CD4-positive, CD25-positive, alpha-beta regulatory T cell (primary cell): Measurements from ENCODE around the gene DBF4B. TPM values are rescaled to one million over a fixed set of nuclear protein-coding genes. Genes with fewer than 3 reads are reported as not detected.
"Not testable (repeated sequence)": the region's sequence is repeated elsewhere in the genome, so short reads cannot be mapped to it uniquely, and the experiment has no call there.

ENCODE experiments used
- ATAC-seq, 2 donors: fragments of 150-1000 bp; cut with Tn5 transposase; one replicate each; pipeline ENCODE4 v1.10.0; 2021; ENCODE audit warnings: low read depth in 2 of 2, moderate number of reproducible peaks in 2 of 2, moderate library complexity in 1 of 2
- DNase-seq, 3 donors: peaks; one replicate each; pipeline versions ENCODE4 v3.0.0 to v3.0.0-alpha.2; 2012 to 2022; ENCODE audit warnings: mixed read lengths in 1 of 3
- H3K27ac ChIP-seq: one replicate; pipeline ENCODE4 v1.7.0; 2013; ENCODE audit warnings: mild to moderate bottlenecking, low read length; ENCODE audit not compliant: insufficient read depth, poor library complexity, severe bottlenecking
- H3K27me3 ChIP-seq: one replicate; pipeline ENCODE4 v1.7.0; 2013; ENCODE audit warnings: low read length; ENCODE audit not compliant: control insufficient read depth, insufficient read depth
- H3K36me3 ChIP-seq: one replicate; pipeline ENCODE4 v1.7.0; 2013; ENCODE audit warnings: mild to moderate bottlenecking, low read length, moderate library complexity; ENCODE audit not compliant: control insufficient read depth, insufficient read depth
- H3K4me1 ChIP-seq: 2 replicates; pipeline ENCODE4 v1.7.0; 2013; ENCODE audit warnings: mild to moderate bottlenecking, low read length; ENCODE audit not compliant: insufficient read depth, control insufficient read depth, poor library complexity, severe bottlenecking
- H3K4me3 ChIP-seq: one replicate; pipeline ENCODE4 v1.7.0; 2013; ENCODE audit warnings: low read depth, mild to moderate bottlenecking, low read length, moderate library complexity
- H3K9me3 ChIP-seq, 2 experiments: 1 replicate in 1 of 2; 2 replicates in 1 of 2; pipeline ENCODE4 v1.7.0; 2013; ENCODE audit warnings: low read length in 2 of 2, mild to moderate bottlenecking in 1 of 2, moderate library complexity in 1 of 2; ENCODE audit not compliant: control insufficient read depth in 2 of 2
- H3K27ac Mint-ChIP-seq, 3 donors: one replicate each; pipeline ENCODE4 v1.8.0; 2020 to 2022; ENCODE audit warnings: mild to moderate bottlenecking in 3 of 3, mixed read lengths in 3 of 3, moderate library complexity in 2 of 3
- H3K27me3 Mint-ChIP-seq: one replicate; pipeline ENCODE4 v1.8.0; 2022; ENCODE audit warnings: mild to moderate bottlenecking, mixed read lengths
- H3K36me3 Mint-ChIP-seq: one replicate; pipeline ENCODE4 v1.8.0; 2020; ENCODE audit warnings: mixed read lengths
- H3K4me1 Mint-ChIP-seq, 4 donors: one replicate each; pipeline ENCODE4 v1.8.0; 2020 to 2022; ENCODE audit warnings: mixed read lengths in 4 of 4, mild to moderate bottlenecking in 1 of 4
- H3K4me3 Mint-ChIP-seq, 4 donors: one replicate each; pipeline ENCODE4 v1.8.0; 2020 to 2022; ENCODE audit warnings: mild to moderate bottlenecking in 4 of 4, mixed read lengths in 4 of 4, moderate library complexity in 3 of 4
- H3K9me3 Mint-ChIP-seq, 7 donors: one replicate each; pipeline ENCODE4 v1.8.0; 2020 to 2022; ENCODE audit warnings: mixed read lengths in 7 of 7, mild to moderate bottlenecking in 3 of 7, moderate library complexity in 2 of 7
- polyA plus RNA-seq, 4 donors: library from polyadenylated mRNA; unstranded; fragments of 300-500 nt; fragmentation: Illumina TruSeq; gene quantifications; one replicate each; pipeline ENCODE4 v1.2.3, GENCODE V29; 2021
- total RNA-seq: library from RNA; stranded (reverse); gene quantifications from one replicate; pipeline ENCODE4 v1.2.3, GENCODE V29; 2022

Gene DBF4B
- total and polyA plus RNA-seq, 5 donors from 2014 or later = 0.25 to 5.0 (median 1.2) TPM

DNA sequence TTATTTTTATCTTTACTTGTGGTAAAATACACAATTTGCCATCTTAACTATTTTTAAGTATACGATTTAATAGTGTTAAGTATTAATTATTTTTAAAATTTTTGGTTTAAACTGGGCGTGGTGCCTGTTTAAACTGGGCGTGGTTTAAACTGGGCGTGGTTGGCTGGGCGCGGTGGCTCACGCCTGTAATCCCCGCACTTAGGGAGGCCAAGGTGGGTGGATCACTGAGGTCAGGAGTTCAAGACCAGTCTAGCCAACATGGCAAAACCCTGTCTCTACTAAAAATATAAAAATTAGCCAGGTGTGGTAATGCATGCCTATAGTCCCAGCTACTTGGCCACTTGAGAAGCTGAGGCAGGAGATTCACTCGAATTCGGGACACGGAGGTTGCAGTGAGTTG is 14.9 kb upstream of the DBF4B start:
- no peak overlapping the region for H3K4me3 ChIP-seq
- no peaks in the 10 kb centered on the region for H3K9me3 Mint-ChIP-seq
- H3K27ac ChIP-seq = no peak overlapping the region
- H3K9me3 ChIP-seq = no peaks in the 10 kb centered on the region
- DNase-seq = no peak
- no peaks in the 10 kb centered on the region for H3K36me3 ChIP-seq
- no peak for ATAC-seq
- H3K4me1 ChIP-seq = peaks cover 14% of the 10 kb centered on the region
- peaks cover 3% of the 10 kb centered on the region for H3K36me3 Mint-ChIP-seq
- no peaks in the 10 kb centered on the region for H3K27me3 ChIP-seq
- peaks cover 7% of the 10 kb centered on the region for H3K27me3 Mint-ChIP-seq
- peaks cover 7 to 28% (median 16%) of the 10 kb centered on the region in 4 donors for H3K4me1 Mint-ChIP-seq
- H3K4me3 Mint-ChIP-seq = no peak overlapping the region
- no peak overlapping the region for H3K27ac Mint-ChIP-seq

- not testable (repeated sequence) for H3K4me3 ChIP-seq
Measured at GRCh38 chr17:44700288-44700687, 8.2 kb upstream of the DBF4B start.

GRCh38 chr17:44707755-44708400 is 587 bp upstream of the DBF4B start:
- no peaks in the 10 kb centered on the region for H3K9me3 Mint-ChIP-seq
- peak overlapping the region; percentile 58 for H3K27ac ChIP-seq

More at GRCh38 chr17:44700288-44700687, 8.2 kb upstream of the DBF4B start:
- H3K4me1 ChIP-seq, DNase-seq, H3K36me3 Mint-ChIP-seq, H3K9me3 Mint-ChIP-seq, H3K4me1 Mint-ChIP-seq, H3K27me3 Mint-ChIP-seq, H3K4me3 Mint-ChIP-seq, H3K36me3 ChIP-seq, H3K27me3 ChIP-seq, H3K27ac ChIP-seq, H3K9me3 ChIP-seq, H3K27ac Mint-ChIP-seq, ATAC-seq: not testable (repeated sequence)

GRCh38 chr17:44719444-44719843 is 11.0 kb downstream of the DBF4B start:
- no peaks in the 10 kb centered on the region for H3K4me1 Mint-ChIP-seq
- no peaks in the 10 kb centered on the region for H3K4me1 ChIP-seq
- no peak overlapping the region for H3K4me3 ChIP-seq
- DNase-seq (no peak), ATAC-seq (no peak)
- no peaks in the 10 kb centered on the region for H3K9me3 ChIP-seq
- H3K27ac ChIP-seq = no peak overlapping the region
- H3K27me3 Mint-ChIP-seq = no peaks in the 10 kb centered on the region
- H3K9me3 Mint-ChIP-seq = no peaks in the 10 kb centered on the region
- H3K27ac Mint-ChIP-seq = no peak overlapping the region
- no peak overlapping the region for H3K4me3 Mint-ChIP-seq
- peaks cover 2% of the 10 kb centered on the region for H3K36me3 ChIP-seq
- peaks cover 12% of the 10 kb centered on the region for H3K36me3 Mint-ChIP-seq
- H3K27me3 ChIP-seq = no peaks in the 10 kb centered on the region

More at GRCh38 chr17:44707755-44708400, 587 bp upstream of the DBF4B start:
- Mint-ChIP-seq H3K36me3 (no peaks in the 10 kb centered on the region), H3K27ac (no peak overlapping the region), H3K27me3 (peaks cover 4% of the 10 kb centered on the region), H3K4me1 (peaks cover 0 to 2% (median 0%) of the 10 kb centered on the region in 4 donors), H3K4me3 (no peak overlapping the region)
- Histone ChIP-seq H3K9me3 (no peaks in the 10 kb centered on the region), H3K4me3 (peak overlapping the region; percentile 92), H3K27me3 (no peaks in the 10 kb centered on the region), H3K36me3 (no peaks in the 10 kb centered on the region), H3K4me1 (peaks cover 16% of the 10 kb centered on the region)
- no peak for DNase-seq
- ATAC-seq = no peak

- H3K9me3 ChIP-seq = no peaks in the 10 kb centered on the region
- DNase-seq (no peak), ATAC-seq (no peak)
- no peaks in the 10 kb centered on the region for H3K27me3 Mint-ChIP-seq
- no peaks in the 10 kb centered on the region for H3K4me1 Mint-ChIP-seq
- no peak overlapping the region for H3K4me3 Mint-ChIP-seq
- H3K36me3 Mint-ChIP-seq = peaks cover 8% of the 10 kb centered on the region
- no peak overlapping the region for H3K27ac ChIP-seq
- no peak overlapping the region for H3K27ac Mint-ChIP-seq
- peaks cover 2% of the 10 kb centered on the region for H3K36me3 ChIP-seq
- no peak overlapping the region for H3K4me3 ChIP-seq
- no peaks in the 10 kb centered on the region for H3K9me3 Mint-ChIP-seq
- H3K27me3 ChIP-seq = no peaks in the 10 kb centered on the region
- H3K4me1 ChIP-seq = no peaks in the 10 kb centered on the region
Measured at GRCh38 chr17:44722254-44722653, 13.8 kb downstream of the DBF4B start.

DNA sequence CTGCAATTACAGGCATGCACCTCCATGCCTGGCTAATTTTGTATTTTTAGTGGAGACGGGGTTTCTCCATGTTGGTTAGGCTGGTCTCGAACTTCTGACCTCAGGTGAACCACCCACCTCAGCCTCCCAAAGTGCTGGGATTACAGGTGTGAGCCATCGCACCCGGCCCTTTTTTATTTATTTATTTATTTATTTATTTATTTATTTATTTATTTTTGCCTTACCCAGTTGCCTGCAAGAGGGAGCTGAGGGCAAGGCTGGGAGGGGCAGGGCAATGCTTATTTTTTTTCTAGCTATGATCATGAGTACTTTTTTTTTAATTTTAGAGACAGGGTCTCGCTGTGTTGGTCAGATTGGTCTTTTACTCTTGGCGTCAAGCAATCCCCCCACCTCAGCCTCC is 17.7 kb downstream of the DBF4B start:
- DNase-seq, H3K4me3 Mint-ChIP-seq, H3K9me3 Mint-ChIP-seq, H3K36me3 Mint-ChIP-seq, H3K27me3 ChIP-seq, H3K36me3 ChIP-seq, H3K4me1 Mint-ChIP-seq, H3K4me3 ChIP-seq, H3K4me1 ChIP-seq, H3K27me3 Mint-ChIP-seq, H3K9me3 ChIP-seq, H3K27ac ChIP-seq, ATAC-seq, H3K27ac Mint-ChIP-seq: not testable (repeated sequence)

GRCh38 chr17:44733753-44734152 is 25.3 kb downstream of the DBF4B start:
- Histone ChIP-seq H3K36me3 (peaks cover 2% of the 10 kb centered on the region), H3K4me1 (no peaks in the 10 kb centered on the region), H3K27ac (no peak overlapping the region), H3K27me3 (no peaks in the 10 kb centered on the region), H3K9me3 (no peaks in the 10 kb centered on the region), H3K4me3 (no peak overlapping the region)
- Mint-ChIP-seq H3K4me1 (no peaks in the 10 kb centered on the region), H3K27ac (no peak overlapping the region), H3K27me3 (no peaks in the 10 kb centered on the region), H3K36me3 (peaks cover 8% of the 10 kb centered on the region), H3K4me3 (no peak overlapping the region), H3K9me3 (no peaks in the 10 kb centered on the region)
- ATAC-seq (no peak), DNase-seq (no peak)

GRCh38 chr17:44734272-44734671 is 25.8 kb downstream of the DBF4B start:
- Mint-ChIP-seq H3K27me3 (no peaks in the 10 kb centered on the region), H3K4me1 (no peaks in the 10 kb centered on the region), H3K27ac (no peak overlapping the region), H3K4me3 (no peak overlapping the region), H3K36me3 (peaks cover 8% of the 10 kb centered on the region), H3K9me3 (no peaks in the 10 kb centered on the region)
- DNase-seq (no peak), ATAC-seq (no peak)
- Histone ChIP-seq H3K4me3 (no peak overlapping the region), H3K27me3 (no peaks in the 10 kb centered on the region), H3K36me3 (peaks cover 2% of the 10 kb centered on the region), H3K4me1 (no peaks in the 10 kb centered on the region), H3K27ac (no peak overlapping the region), H3K9me3 (no peaks in the 10 kb centered on the region)
